Astrocyte (in vitro differentiated cells and primary cell): ENCODE results near the gene SPON1. TPM values are rescaled to one million over a fixed set of nuclear protein-coding genes. Genes with fewer than 3 reads are reported as not detected.

Source experiments
- DNase-seq: peaks from one replicate; pipeline ENCODE4 v3.0.0-alpha.2; 2010; ENCODE audit warnings: low read depth
- FAIRE-seq: peaks from 2 replicates; lab custom pipeline; 2011; peaks lifted over from hg19 to GRCh38; lab: Jason Lieb, UNC
- H2AFZ ChIP-seq: 2 replicates; pipeline ENCODE4 v1.6.0; 2012; ENCODE audit warnings: low read depth, low read length, inconsistent platforms
- H3K27ac ChIP-seq: 2 replicates; pipeline ENCODE4 v1.5.1; 2011; ENCODE audit warnings: low read depth, low read length, inconsistent platforms
- H3K27me3 ChIP-seq: 2 replicates; pipeline ENCODE4 v1.6.0; 2011; ENCODE audit warnings: low read length, inconsistent platforms; ENCODE audit not compliant: insufficient read depth
- H3K36me3 ChIP-seq: 2 replicates; pipeline ENCODE4 v1.5.1; 2011; ENCODE audit warnings: low read length, inconsistent platforms; ENCODE audit not compliant: insufficient read depth
- H3K4me1 ChIP-seq: 2 replicates; pipeline ENCODE4 v1.5.1; 2011; ENCODE audit warnings: low read length, inconsistent platforms; ENCODE audit not compliant: insufficient read depth
- H3K4me2 ChIP-seq: 2 replicates; pipeline ENCODE4 v1.6.0; 2012; ENCODE audit warnings: low read length, inconsistent platforms
- H3K4me3 ChIP-seq: 2 replicates; pipeline ENCODE4 v1.5.1; 2011; ENCODE audit warnings: low read depth, mild to moderate bottlenecking, low read length, inconsistent platforms; ENCODE audit not compliant: insufficient read depth
- H3K79me2 ChIP-seq: 2 replicates; pipeline ENCODE4 v1.6.0; 2012; ENCODE audit warnings: mild to moderate bottlenecking, low read length, inconsistent platforms; ENCODE audit not compliant: insufficient read depth
- H3K9ac ChIP-seq: 2 replicates; pipeline ENCODE4 v1.6.0; 2012; ENCODE audit warnings: mild to moderate bottlenecking, low read length, inconsistent platforms
- H3K9me3 ChIP-seq: 2 replicates; pipeline ENCODE4 v1.5.1; 2012; ENCODE audit warnings: low read depth, mild to moderate bottlenecking, low read length, inconsistent platforms; ENCODE audit not compliant: insufficient read depth
- H4K20me1 ChIP-seq: 2 replicates; pipeline ENCODE4 v1.6.0; 2012; ENCODE audit warnings: low read length, inconsistent platforms; ENCODE audit not compliant: insufficient read depth
- H3K27ac Mint-ChIP-seq: one replicate; pipeline ENCODE4 v1.8.0; 2021; ENCODE audit warnings: mild to moderate bottlenecking, mixed read lengths; ENCODE audit not compliant: unreplicated experiment
- H3K27me3 Mint-ChIP-seq: one replicate; pipeline ENCODE4 v1.8.0; 2021; ENCODE audit warnings: low read depth, mixed read lengths; ENCODE audit not compliant: unreplicated experiment
- H3K36me3 Mint-ChIP-seq: one replicate; pipeline ENCODE4 v1.8.0; 2021; ENCODE audit warnings: low read depth, mixed read lengths; ENCODE audit not compliant: unreplicated experiment
- H3K4me1 Mint-ChIP-seq: one replicate; pipeline ENCODE4 v1.8.0; 2021; ENCODE audit warnings: low read depth, mixed read lengths; ENCODE audit not compliant: unreplicated experiment
- H3K4me3 Mint-ChIP-seq: one replicate; pipeline ENCODE4 v1.8.0; 2021; ENCODE audit warnings: mild to moderate bottlenecking, moderate library complexity, mixed read lengths; ENCODE audit not compliant: unreplicated experiment
- H3K9me3 Mint-ChIP-seq: one replicate; pipeline ENCODE4 v1.8.0; 2021; ENCODE audit warnings: mild to moderate bottlenecking, mixed read lengths; ENCODE audit not compliant: unreplicated experiment
- EZH2 ChIP-seq: IDR thresholded peaks from 2 replicates; pipeline ENCODE4 v1.6.1; 2012; ENCODE audit warnings: mild to moderate bottlenecking, low read length, inconsistent platforms; ENCODE audit not compliant: insufficient read depth
- total RNA-seq: library from RNA; stranded (reverse); gene quantifications from 2 replicates; pipeline ENCODE4 v1.2.1, GENCODE V29; 2021
- TF ChIP-seq, protein P1 (sequence below): IDR thresholded peaks from 2 replicates; pipeline ENCODE4 v1.5.1; 2011; ENCODE audit warnings: low read depth, mild to moderate bottlenecking, inconsistent platforms, low read length, moderate library complexity; ENCODE audit not compliant: insufficient read depth

Gene SPON1
- total RNA-seq, 1 donor from 2014 or later, result 2.0 TPM

DNA sequence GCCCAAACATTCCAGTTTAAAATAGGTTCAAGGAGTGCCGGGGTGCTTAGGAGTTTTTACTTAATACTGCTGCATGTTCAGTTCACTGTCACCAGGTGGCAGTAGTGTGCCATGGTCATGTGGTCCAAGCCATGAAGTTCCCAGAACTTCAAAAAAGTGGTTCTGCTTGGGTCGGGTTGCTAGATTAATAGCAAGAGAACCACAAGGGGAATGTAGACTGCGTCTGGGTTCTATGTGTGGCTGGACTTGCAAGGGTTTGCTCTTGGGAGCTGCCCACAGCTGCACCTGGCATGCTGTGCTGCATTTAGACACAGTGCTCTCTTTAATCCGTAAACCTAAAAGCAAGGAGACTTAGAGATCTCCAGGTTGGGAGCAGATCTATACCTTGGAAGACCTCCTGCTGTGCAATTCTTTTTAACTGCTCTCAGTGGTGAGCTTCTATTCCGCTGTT lies 6.5 kb upstream of the SPON1 start:
- Histone ChIP-seq H3K4me3 (no peak overlapping the region), H2AFZ (no peak overlapping the region), H4K20me1 (no peaks in the 10 kb centered on the region), H3K9me3 (no peaks in the 10 kb centered on the region), H3K27ac (no peak overlapping the region), H3K36me3 (no peaks in the 10 kb centered on the region), H3K9ac (no peak overlapping the region), H3K27me3 (peaks cover 66% of the 10 kb centered on the region), H3K79me2 (no peaks in the 10 kb centered on the region), H3K4me1 (no peaks in the 10 kb centered on the region), H3K4me2 (no peak overlapping the region)
- H3K27ac Mint-ChIP-seq, result no peak overlapping the region
- H3K27me3 Mint-ChIP-seq, result peaks cover 28% of the 10 kb centered on the region
- H3K36me3 Mint-ChIP-seq, result no peaks in the 10 kb centered on the region
- H3K4me3 Mint-ChIP-seq, result no peak overlapping the region
- no peaks in the 10 kb centered on the region for H3K9me3 Mint-ChIP-seq
- TF ChIP-seq, protein P1, sequence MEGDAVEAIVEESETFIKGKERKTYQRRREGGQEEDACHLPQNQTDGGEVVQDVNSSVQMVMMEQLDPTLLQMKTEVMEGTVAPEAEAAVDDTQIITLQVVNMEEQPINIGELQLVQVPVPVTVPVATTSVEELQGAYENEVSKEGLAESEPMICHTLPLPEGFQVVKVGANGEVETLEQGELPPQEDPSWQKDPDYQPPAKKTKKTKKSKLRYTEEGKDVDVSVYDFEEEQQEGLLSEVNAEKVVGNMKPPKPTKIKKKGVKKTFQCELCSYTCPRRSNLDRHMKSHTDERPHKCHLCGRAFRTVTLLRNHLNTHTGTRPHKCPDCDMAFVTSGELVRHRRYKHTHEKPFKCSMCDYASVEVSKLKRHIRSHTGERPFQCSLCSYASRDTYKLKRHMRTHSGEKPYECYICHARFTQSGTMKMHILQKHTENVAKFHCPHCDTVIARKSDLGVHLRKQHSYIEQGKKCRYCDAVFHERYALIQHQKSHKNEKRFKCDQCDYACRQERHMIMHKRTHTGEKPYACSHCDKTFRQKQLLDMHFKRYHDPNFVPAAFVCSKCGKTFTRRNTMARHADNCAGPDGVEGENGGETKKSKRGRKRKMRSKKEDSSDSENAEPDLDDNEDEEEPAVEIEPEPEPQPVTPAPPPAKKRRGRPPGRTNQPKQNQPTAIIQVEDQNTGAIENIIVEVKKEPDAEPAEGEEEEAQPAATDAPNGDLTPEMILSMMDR, result peak; percentile 91
- no peak for TF ChIP-seq EZH2
- FAIRE-seq (no peak), DNase-seq (peak; percentile 29)
- H3K4me1 Mint-ChIP-seq, result no peaks in the 10 kb centered on the region

- Histone ChIP-seq H3K4me2 (no peak overlapping the region), H3K4me3 (no peak overlapping the region), H3K36me3 (no peaks in the 10 kb centered on the region), H3K9ac (no peak overlapping the region), H3K27me3 (peaks cover 73% of the 10 kb centered on the region), H3K4me1 (no peaks in the 10 kb centered on the region), H3K9me3 (no peaks in the 10 kb centered on the region), H3K27ac (no peak overlapping the region), H2AFZ (no peak overlapping the region), H3K79me2 (no peaks in the 10 kb centered on the region), H4K20me1 (no peaks in the 10 kb centered on the region)
- H3K27ac Mint-ChIP-seq, result no peak overlapping the region
- H3K36me3 Mint-ChIP-seq, result no peaks in the 10 kb centered on the region
- peaks cover 37% of the 10 kb centered on the region for H3K27me3 Mint-ChIP-seq
- DNase-seq (no peak), FAIRE-seq (no peak)
- TF ChIP-seq, protein P1, result no peak
- TF ChIP-seq EZH2, result no peak
- H3K4me1 Mint-ChIP-seq, result no peaks in the 10 kb centered on the region
- no peaks in the 10 kb centered on the region for H3K9me3 Mint-ChIP-seq
- no peak overlapping the region for H3K4me3 Mint-ChIP-seq
Observed at GRCh38 chr11:13956988-13957387, 5.5 kb upstream of the SPON1 start.

DNA sequence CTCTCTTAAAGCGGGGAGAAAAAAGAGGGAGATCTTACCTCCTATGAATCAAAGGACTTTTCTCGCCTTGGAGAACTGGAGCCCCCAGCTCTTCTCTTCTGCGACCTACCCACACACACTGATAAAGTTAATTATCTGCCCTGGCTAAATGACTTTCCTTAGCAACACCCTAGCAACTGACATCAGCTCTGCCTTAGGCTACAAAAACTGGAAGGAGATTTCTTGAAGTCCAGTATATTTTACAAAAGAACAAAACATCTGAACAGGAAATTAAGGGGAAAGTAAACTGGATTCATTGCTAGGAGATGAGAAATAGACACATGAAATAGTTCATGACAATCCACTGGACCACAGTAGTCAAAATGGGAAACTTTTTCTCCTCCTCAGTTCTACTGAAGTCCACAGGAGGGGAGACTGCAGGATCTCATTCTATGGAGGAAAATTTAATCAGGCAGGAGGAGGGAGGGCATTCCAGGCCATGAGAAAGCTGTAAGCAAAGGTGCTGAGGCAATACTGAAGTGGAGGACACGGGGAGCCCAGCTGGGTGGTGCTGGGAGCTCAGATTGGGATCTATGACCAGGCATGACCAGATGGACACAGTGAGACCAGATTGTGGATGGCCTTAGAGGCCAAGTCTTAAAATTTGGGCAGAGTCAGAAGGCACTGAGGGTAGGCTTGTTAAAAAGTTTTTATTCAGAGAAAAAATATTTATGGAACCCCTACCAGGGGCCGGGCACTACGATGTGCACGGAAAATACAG lies 3.7 kb upstream of the SPON1 start:
- Histone ChIP-seq H3K4me3 (no peak overlapping the region), H3K36me3 (no peaks in the 10 kb centered on the region), H3K9me3 (no peaks in the 10 kb centered on the region), H3K4me2 (no peak overlapping the region), H3K27me3 (peaks cover 79% of the 10 kb centered on the region), H3K4me1 (no peaks in the 10 kb centered on the region), H3K27ac (no peak overlapping the region), H2AFZ (no peak overlapping the region), H3K79me2 (no peaks in the 10 kb centered on the region), H4K20me1 (no peaks in the 10 kb centered on the region), H3K9ac (no peak overlapping the region)
- Mint-ChIP-seq H3K9me3 (no peaks in the 10 kb centered on the region), H3K27ac (no peak overlapping the region), H3K36me3 (no peaks in the 10 kb centered on the region), H3K4me1 (no peaks in the 10 kb centered on the region), H3K27me3 (peaks cover 40% of the 10 kb centered on the region), H3K4me3 (no peak overlapping the region)
- DNase-seq, result no peak
- FAIRE-seq, result no peak
- TF ChIP-seq, protein P1, result no peak
- TF ChIP-seq EZH2, result no peak
